ENCODE measurements around the gene ARHGAP26. TPM values are rescaled to one million over a fixed set of nuclear protein-coding genes. Genes with fewer than 3 reads are reported as not detected.

ARHGAP26 gene
- total RNA-seq, 1 donor from 2014 or later: 35.4 TPM

GRCh38 chr5:143227301-143227700, 457.1 kb downstream of the ARHGAP26 start:
- TF ChIP-seq CTCF (IDR thresholded peaks at IDR 0.05): no peak
- H3K27me3 ChIP-seq: no peaks in the 10 kb centered on the region
- no peak overlapping the region for H3K27ac ChIP-seq
- no peaks in the 10 kb centered on the region for H3K9me3 ChIP-seq
- intact Hi-C loops (cut with DNase I): no loop called here
- no peak overlapping the region for H3K4me3 ChIP-seq
- DNase-seq: no peak
- ATAC-seq: no peak
- peaks cover 26% of the 10 kb centered on the region for H3K4me1 ChIP-seq
- H3K36me3 ChIP-seq: no peaks in the 10 kb centered on the region

GRCh38 chr5:143228597-143229293, 458.6 kb downstream of the ARHGAP26 start:
- no peak for TF ChIP-seq CTCF (IDR thresholded peaks at IDR 0.05)
- H3K4me1 ChIP-seq: peaks cover 12% of the 10 kb centered on the region
- no peaks in the 10 kb centered on the region for H3K27me3 ChIP-seq
- no peak overlapping the region for H3K4me3 ChIP-seq
- H3K36me3 ChIP-seq: no peaks in the 10 kb centered on the region
- no peak overlapping the region for H3K27ac ChIP-seq
- intact Hi-C loops (cut with DNase I): no loop called here
- H3K9me3 ChIP-seq: no peaks in the 10 kb centered on the region
- DNase-seq (no peak), ATAC-seq (no peak)

- TF ChIP-seq CTCF (IDR thresholded peaks at IDR 0.05): no peak
- Histone ChIP-seq H3K27me3 (no peaks in the 10 kb centered on the region), H3K36me3 (no peaks in the 10 kb centered on the region), H3K9me3 (no peaks in the 10 kb centered on the region), H3K4me1 (peaks cover 10% of the 10 kb centered on the region), H3K4me3 (no peak overlapping the region), H3K27ac (no peak overlapping the region)
- DNase-seq (no peak), ATAC-seq (peak; percentile 28)
- intact Hi-C loops (cut with DNase I): no loop called here
These were observed 459.3 kb downstream of the ARHGAP26 start for GRCh38 chr5:143229426-143229895.

- H3K4me3 ChIP-seq: no peak overlapping the region
- H3K27me3 ChIP-seq: no peaks in the 10 kb centered on the region
- H3K4me1 ChIP-seq: peaks cover 10% of the 10 kb centered on the region
- H3K27ac ChIP-seq: no peak overlapping the region
- no peaks in the 10 kb centered on the region for H3K9me3 ChIP-seq
- DNase-seq: no peak
- no peak for TF ChIP-seq CTCF (IDR thresholded peaks at IDR 0.05)
- peak; percentile 9 for ATAC-seq
- intact Hi-C loops (cut with DNase I): no loop called here
- no peaks in the 10 kb centered on the region for H3K36me3 ChIP-seq
These were observed 459.9 kb downstream of the ARHGAP26 start for GRCh38 chr5:143229896-143230675.

- no peak for TF ChIP-seq CTCF (IDR thresholded peaks at IDR 0.05)
- Histone ChIP-seq H3K27me3 (no peaks in the 10 kb centered on the region), H3K9me3 (no peaks in the 10 kb centered on the region), H3K36me3 (no peaks in the 10 kb centered on the region), H3K27ac (no peak overlapping the region), H3K4me1 (peaks cover 10% of the 10 kb centered on the region), H3K4me3 (no peak overlapping the region)
- ATAC-seq: no peak
- intact Hi-C loops (cut with DNase I): no loop called here
- no peak for DNase-seq
These were observed 460.5 kb downstream of the ARHGAP26 start for GRCh38 chr5:143230676-143230996.
